ENCODE results near the gene DNMBP. TPM values are rescaled to one million over a fixed set of nuclear protein-coding genes. Genes with fewer than 3 reads are reported as not detected.
A peak's percentile ranks its signal among the peaks of the same experiment; 100 is the strongest.

The DNMBP gene, protein sequence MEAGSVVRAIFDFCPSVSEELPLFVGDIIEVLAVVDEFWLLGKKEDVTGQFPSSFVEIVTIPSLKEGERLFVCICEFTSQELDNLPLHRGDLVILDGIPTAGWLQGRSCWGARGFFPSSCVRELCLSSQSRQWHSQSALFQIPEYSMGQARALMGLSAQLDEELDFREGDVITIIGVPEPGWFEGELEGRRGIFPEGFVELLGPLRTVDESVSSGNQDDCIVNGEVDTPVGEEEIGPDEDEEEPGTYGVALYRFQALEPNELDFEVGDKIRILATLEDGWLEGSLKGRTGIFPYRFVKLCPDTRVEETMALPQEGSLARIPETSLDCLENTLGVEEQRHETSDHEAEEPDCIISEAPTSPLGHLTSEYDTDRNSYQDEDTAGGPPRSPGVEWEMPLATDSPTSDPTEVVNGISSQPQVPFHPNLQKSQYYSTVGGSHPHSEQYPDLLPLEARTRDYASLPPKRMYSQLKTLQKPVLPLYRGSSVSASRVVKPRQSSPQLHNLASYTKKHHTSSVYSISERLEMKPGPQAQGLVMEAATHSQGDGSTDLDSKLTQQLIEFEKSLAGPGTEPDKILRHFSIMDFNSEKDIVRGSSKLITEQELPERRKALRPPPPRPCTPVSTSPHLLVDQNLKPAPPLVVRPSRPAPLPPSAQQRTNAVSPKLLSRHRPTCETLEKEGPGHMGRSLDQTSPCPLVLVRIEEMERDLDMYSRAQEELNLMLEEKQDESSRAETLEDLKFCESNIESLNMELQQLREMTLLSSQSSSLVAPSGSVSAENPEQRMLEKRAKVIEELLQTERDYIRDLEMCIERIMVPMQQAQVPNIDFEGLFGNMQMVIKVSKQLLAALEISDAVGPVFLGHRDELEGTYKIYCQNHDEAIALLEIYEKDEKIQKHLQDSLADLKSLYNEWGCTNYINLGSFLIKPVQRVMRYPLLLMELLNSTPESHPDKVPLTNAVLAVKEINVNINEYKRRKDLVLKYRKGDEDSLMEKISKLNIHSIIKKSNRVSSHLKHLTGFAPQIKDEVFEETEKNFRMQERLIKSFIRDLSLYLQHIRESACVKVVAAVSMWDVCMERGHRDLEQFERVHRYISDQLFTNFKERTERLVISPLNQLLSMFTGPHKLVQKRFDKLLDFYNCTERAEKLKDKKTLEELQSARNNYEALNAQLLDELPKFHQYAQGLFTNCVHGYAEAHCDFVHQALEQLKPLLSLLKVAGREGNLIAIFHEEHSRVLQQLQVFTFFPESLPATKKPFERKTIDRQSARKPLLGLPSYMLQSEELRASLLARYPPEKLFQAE (N-terminal part only)
- total RNA-seq (2014; rRNA removed; shearing (Covaris generic); ENCODE audit: low replicate concordance) = 13.8 and 16.2 TPM in 2 replicates

DNA sequence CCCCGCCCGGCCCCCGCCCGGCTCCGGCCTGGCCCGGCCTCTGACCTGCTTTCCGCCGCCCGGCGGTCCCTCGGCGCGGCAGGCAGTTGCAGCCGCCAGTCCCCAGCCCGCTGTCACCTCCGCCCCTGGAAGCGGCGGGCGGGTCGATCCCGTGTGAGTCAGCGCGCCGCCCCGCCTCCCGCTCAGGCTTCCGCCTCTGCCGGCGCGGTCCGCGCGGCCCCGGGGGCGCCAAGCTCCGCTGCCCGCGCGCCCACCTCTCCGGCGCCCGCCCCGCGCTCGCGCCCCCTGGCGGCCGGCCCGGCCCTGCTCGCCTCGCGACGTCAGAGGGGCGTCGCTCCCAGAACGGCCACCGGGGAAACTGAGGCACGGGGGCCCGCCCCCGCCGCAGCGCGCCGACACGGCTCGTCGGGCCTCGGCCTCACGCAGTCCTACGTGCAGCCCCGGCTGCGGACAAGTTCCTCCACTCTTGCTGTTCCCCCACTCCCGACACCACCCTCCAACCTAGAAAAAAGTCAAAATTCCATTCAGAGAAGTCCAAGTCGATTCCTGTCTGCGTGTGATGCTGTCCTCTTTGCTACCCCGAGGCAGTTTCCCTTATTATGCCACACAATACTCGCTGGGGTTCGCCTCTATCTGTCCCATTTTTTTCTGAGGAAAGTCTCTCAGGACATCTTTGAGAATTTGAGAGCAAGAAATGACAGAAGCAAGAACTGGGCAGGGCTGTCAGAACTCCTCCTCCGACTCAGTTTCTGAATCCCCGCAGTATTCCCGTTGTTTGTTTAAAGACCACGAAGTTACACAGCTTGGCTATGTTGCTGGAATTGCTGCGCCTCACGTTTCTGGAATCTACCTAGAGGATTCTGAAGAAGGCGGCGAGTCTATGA lies at the start of gene DNMBP:
Gene DNMBP, minus strand, starts transcription at position 155 of the 884 bp plus-strand sequence. CDS start 37,823 bp downstream, outside the sequence.
- DNase-seq = peak; percentile 94

DNA sequence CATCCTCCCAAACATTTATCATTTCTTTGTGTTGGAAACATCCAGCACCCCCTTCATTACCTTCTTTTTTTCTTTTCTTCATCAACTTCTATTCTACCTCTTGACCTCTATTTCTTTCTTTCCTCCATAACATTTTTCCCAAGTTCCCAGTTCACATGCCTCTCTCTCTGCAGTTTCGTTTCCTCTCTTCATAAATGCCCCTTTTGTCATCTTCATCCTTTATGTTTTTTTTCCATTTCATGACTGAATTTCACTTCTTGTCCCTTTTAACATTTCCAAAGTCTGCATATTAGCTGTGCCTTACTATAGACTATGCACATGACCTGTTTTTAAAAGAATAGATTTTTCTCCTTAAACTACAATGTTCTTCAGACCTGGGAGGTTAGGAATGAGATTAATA lies 48.2 kb upstream of the DNMBP start:
- H4K20me1 ChIP-seq (ENCODE audit: insufficient read depth, low read depth, low read length) = no peaks in the 10 kb centered on the region
- H3K9me2 ChIP-seq (replicated peaks; ENCODE audit: insufficient read depth, low read length) = no peaks in the 10 kb centered on the region
- no peak overlapping the region for H3K4me2 ChIP-seq (ENCODE audit: low read depth, low read length, poor library complexity, severe bottlenecking)
- no peaks in the 10 kb centered on the region for H3K4me1 ChIP-seq (ENCODE audit: low read length)
- no peak overlapping the region for H3K9ac ChIP-seq (ENCODE audit: low read length)
- no peaks in the 10 kb centered on the region for H3K36me3 ChIP-seq (ENCODE audit: insufficient read depth, low read length)
- no peak overlapping the region for H2AFZ ChIP-seq (ENCODE audit: low read length)
- no peaks in the 10 kb centered on the region for H3K79me2 ChIP-seq (ENCODE audit: low read length)
- no peak overlapping the region for H3K4me3 ChIP-seq (ENCODE audit: low read length)
- H3K9me3 ChIP-seq (ENCODE audit: low read length) = peaks cover 3% of the 10 kb centered on the region; the same call in 1 of the 2 replicates
- DNase-seq = no peak
- H3K27ac ChIP-seq (ENCODE audit: low read length) = no peak overlapping the region
- H3K27me3 ChIP-seq (ENCODE audit: low read length) = no peaks in the 10 kb centered on the region; the same call in 1 of the 2 replicates

More for the DNA sequence above, at the start of gene DNMBP:
- H3K4me2 ChIP-seq (ENCODE audit: low read depth, low read length, poor library complexity, severe bottlenecking) = peak within 1 kb of the TSS; percentile 89
- H2AFZ ChIP-seq (ENCODE audit: low read length) = peak within 1 kb of the TSS; percentile 75
- H3K27me3 ChIP-seq (ENCODE audit: low read length) = no peaks in the 10 kb centered on the region
- H3K36me3 ChIP-seq (ENCODE audit: insufficient read depth, low read length) = no peaks in the 10 kb centered on the region
- peak within 1 kb of the TSS; percentile 74 for H3K27ac ChIP-seq (ENCODE audit: low read length)
- no peaks in the 10 kb centered on the region for H3K9me2 ChIP-seq (replicated peaks; ENCODE audit: insufficient read depth, low read length)
- peaks cover 50% of the 10 kb centered on the region for H3K4me1 ChIP-seq (ENCODE audit: low read length)
- H3K79me2 ChIP-seq (ENCODE audit: low read length) = peaks cover 44% of the 10 kb centered on the region
- no peaks in the 10 kb centered on the region; the same call in 1 of the 2 replicates for H4K20me1 ChIP-seq (ENCODE audit: insufficient read depth, low read depth, low read length)
- H3K4me3 ChIP-seq (ENCODE audit: low read length) = peak within 1 kb of the TSS; percentile 95
- peak within 1 kb of the TSS; percentile 93 for H3K9ac ChIP-seq (ENCODE audit: low read length)
- H3K9me3 ChIP-seq (ENCODE audit: low read length) = no peaks in the 10 kb centered on the region

DNA sequence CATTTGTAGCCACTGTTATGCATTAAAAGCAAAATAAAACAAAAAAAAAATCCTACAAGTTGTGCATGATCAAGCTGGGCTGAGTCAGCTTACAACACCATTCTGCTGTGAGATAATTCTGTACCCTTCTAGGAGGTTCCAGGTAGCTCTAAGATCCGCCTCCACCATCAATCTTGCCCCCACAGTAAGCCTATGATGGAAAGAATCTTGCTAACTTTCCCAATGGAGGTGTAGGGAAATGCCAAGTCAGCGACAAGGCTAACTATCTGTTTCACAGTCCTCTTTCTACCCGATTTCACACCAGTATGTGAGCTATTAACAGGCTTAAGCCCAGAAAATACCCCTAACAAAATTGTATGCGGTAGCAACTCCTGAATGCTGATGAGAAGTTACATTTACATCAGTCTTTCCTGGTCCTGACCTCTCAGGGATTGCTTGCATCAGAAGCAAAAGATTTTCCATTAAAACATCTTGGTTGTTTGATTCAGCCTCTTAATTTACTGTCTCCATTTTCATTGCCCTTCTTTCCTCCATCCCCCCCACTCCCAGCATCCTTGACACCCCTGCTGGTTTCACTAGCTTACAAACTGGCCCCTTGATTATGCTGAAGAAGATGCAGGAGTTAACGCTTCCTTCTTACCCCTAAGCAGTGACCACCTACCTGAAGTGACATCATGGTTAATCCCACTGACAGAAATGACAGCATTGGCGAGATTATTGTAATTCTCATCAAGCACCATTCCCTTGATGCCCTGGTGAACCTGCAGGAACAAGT lies 44.1 kb upstream of the DNMBP start:
- Histone ChIP-seq H3K79me2 (ENCODE audit: low read length) (no peaks in the 10 kb centered on the region), H3K9me2 (replicated peaks; ENCODE audit: insufficient read depth, low read length) (no peaks in the 10 kb centered on the region), H3K4me2 (ENCODE audit: low read depth, low read length, poor library complexity, severe bottlenecking) (no peak overlapping the region), H3K9me3 (ENCODE audit: low read length) (peaks cover 3% of the 10 kb centered on the region; the same call in 1 of the 2 replicates), H3K4me3 (ENCODE audit: low read length) (no peak overlapping the region), H3K27me3 (ENCODE audit: low read length) (no peaks in the 10 kb centered on the region; the same call in 1 of the 2 replicates), H4K20me1 (ENCODE audit: insufficient read depth, low read depth, low read length) (no peaks in the 10 kb centered on the region), H3K9ac (ENCODE audit: low read length) (no peak overlapping the region), H2AFZ (ENCODE audit: low read length) (no peak overlapping the region), H3K27ac (ENCODE audit: low read length) (no peak overlapping the region), H3K36me3 (ENCODE audit: insufficient read depth, low read length) (no peaks in the 10 kb centered on the region), H3K4me1 (ENCODE audit: low read length) (no peaks in the 10 kb centered on the region)
- DNase-seq = no peak

DNA sequence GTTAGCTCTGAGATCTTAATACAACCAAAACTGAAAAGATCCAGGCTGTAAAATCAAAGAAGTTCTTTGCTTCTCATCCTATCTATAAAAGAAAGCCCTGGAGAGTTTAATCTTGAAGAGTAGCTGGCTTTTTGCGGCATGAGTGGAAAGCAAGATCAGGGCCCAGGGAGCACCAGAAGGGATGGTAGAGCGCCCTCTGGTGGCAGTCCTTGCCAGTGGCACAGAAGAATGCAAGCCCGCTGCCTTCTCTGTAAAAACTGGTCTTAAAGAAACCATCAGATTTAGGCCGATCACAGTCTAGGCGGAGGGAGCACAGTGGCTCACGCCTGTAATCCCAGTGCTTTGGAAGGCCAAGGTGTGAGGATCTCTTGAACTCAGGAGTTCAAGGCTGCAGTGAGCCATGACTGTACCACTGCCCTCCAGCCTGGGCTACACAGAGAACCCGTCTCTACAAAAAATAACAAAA lies 36.3 kb upstream of the DNMBP start:
- H3K4me1 ChIP-seq (ENCODE audit: low read length) = peaks cover 14% of the 10 kb centered on the region
- H3K27ac ChIP-seq (ENCODE audit: low read length) = no peak overlapping the region
- H3K4me2 ChIP-seq (ENCODE audit: low read depth, low read length, poor library complexity, severe bottlenecking) = no peak overlapping the region
- peak; percentile 90 for DNase-seq
- H3K27me3 ChIP-seq (ENCODE audit: low read length) = no peaks in the 10 kb centered on the region
- H3K79me2 ChIP-seq (ENCODE audit: low read length) = no peaks in the 10 kb centered on the region
- H4K20me1 ChIP-seq (ENCODE audit: insufficient read depth, low read depth, low read length) = no peaks in the 10 kb centered on the region
- H3K9ac ChIP-seq (ENCODE audit: low read length) = no peak overlapping the region
- no peaks in the 10 kb centered on the region for H3K9me3 ChIP-seq (ENCODE audit: low read length)
- H2AFZ ChIP-seq (ENCODE audit: low read length) = no peak overlapping the region
- no peak overlapping the region for H3K4me3 ChIP-seq (ENCODE audit: low read length)
- H3K36me3 ChIP-seq (ENCODE audit: insufficient read depth, low read length) = no peaks in the 10 kb centered on the region
- no peaks in the 10 kb centered on the region for H3K9me2 ChIP-seq (replicated peaks; ENCODE audit: insufficient read depth, low read length)

DNA sequence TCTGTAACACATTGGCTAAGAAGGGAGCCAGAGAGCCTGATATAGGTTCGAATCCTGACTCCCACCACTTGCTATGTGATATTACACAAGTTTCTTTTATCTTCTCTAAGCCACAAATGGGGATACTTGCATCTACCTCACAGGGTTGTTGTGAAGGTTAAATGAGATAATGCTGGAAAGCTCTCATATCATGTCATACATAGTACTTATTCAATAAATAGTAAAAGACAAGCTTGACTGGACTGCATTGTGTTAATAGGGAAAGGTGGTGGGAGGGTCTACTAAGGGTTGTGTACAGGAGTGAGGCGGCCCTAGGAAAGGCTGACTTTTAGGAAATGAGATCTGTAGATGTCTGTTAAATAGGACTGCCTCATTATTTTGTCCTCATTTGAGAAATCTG lies 35.8 kb upstream of the DNMBP start:
- Histone ChIP-seq H4K20me1 (ENCODE audit: insufficient read depth, low read depth, low read length) (no peaks in the 10 kb centered on the region), H3K27ac (ENCODE audit: low read length) (no peak overlapping the region), H3K79me2 (ENCODE audit: low read length) (no peaks in the 10 kb centered on the region), H3K4me3 (ENCODE audit: low read length) (no peak overlapping the region), H3K9ac (ENCODE audit: low read length) (no peak overlapping the region), H2AFZ (ENCODE audit: low read length) (no peak overlapping the region), H3K9me3 (ENCODE audit: low read length) (no peaks in the 10 kb centered on the region), H3K36me3 (ENCODE audit: insufficient read depth, low read length) (no peaks in the 10 kb centered on the region), H3K9me2 (replicated peaks; ENCODE audit: insufficient read depth, low read length) (no peaks in the 10 kb centered on the region), H3K4me2 (ENCODE audit: low read depth, low read length, poor library complexity, severe bottlenecking) (no peak overlapping the region), H3K27me3 (ENCODE audit: low read length) (no peaks in the 10 kb centered on the region), H3K4me1 (ENCODE audit: low read length) (peaks cover 15% of the 10 kb centered on the region)
- DNase-seq = no peak

DNA sequence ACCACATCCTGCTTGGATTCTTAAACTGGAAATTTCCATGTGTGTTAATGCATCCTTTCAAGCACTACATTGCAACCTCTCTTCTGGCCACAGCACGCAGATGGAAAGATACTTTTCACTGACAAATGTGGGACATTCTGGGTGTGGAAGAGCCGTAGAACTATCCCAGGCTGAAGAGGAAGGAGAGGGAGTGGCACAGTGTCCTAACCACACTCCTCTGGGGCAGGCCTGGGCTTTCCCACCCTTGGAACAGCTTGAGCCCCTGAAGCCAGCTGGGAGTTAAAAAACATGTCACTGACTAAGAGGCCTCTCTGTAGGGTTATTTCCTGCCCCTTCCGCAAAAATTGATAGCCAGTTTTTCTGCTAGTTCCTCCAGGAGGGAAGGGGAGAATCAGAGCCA lies 34.0 kb upstream of the DNMBP start:
- Histone ChIP-seq H3K27ac (ENCODE audit: low read length) (no peak overlapping the region), H3K79me2 (ENCODE audit: low read length) (no peaks in the 10 kb centered on the region), H2AFZ (ENCODE audit: low read length) (no peak overlapping the region), H3K9me3 (ENCODE audit: low read length) (no peaks in the 10 kb centered on the region), H3K9me2 (replicated peaks; ENCODE audit: insufficient read depth, low read length) (no peaks in the 10 kb centered on the region), H3K27me3 (ENCODE audit: low read length) (no peaks in the 10 kb centered on the region), H3K4me1 (ENCODE audit: low read length) (peaks cover 15% of the 10 kb centered on the region), H3K4me2 (ENCODE audit: low read depth, low read length, poor library complexity, severe bottlenecking) (no peak overlapping the region), H4K20me1 (ENCODE audit: insufficient read depth, low read depth, low read length) (no peaks in the 10 kb centered on the region), H3K4me3 (ENCODE audit: low read length) (no peak overlapping the region), H3K9ac (ENCODE audit: low read length) (no peak overlapping the region), H3K36me3 (ENCODE audit: insufficient read depth, low read length) (no peaks in the 10 kb centered on the region)
- no peak for DNase-seq

All from Karpas-422 (cell line).